ENCODE measurements around the gene ANKFN1. TPM values are rescaled to one million over a fixed set of nuclear protein-coding genes. Genes with fewer than 3 reads are reported as not detected.

The ANKFN1 gene
- total RNA-seq, 4 donors from 2014 or later = 0.16 to 0.27 TPM; not detected in 2

DNA sequence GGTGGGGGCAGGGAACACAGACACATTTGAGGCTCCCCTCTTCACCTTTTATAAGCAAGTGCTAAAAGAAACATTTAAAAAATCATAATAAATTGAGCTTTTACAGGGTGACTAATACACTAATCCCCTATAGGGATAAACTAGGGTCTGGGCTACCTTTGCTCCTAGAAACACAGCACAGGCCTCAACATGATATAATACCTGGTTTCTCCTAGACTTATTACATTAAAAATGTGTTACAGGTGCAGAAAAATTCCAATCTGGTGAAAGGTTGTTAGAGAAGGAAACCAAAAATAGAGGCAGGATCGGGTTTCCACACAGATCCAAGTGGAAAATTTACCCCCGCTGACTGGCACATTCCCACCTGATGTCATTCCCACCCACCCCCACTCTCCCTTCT, 315.6 kb downstream of the ANKFN1 start:
- H3K27ac ChIP-seq = no peak overlapping the region
- no peaks in the 10 kb centered on the region for H3K4me1 ChIP-seq
- H3K36me3 ChIP-seq = no peaks in the 10 kb centered on the region
- no peaks in the 10 kb centered on the region for H3K9me3 ChIP-seq
- no peak for TF ChIP-seq POLR2A (IDR thresholded peaks at IDR 0.05)
- TF ChIP-seq, protein P1, sequence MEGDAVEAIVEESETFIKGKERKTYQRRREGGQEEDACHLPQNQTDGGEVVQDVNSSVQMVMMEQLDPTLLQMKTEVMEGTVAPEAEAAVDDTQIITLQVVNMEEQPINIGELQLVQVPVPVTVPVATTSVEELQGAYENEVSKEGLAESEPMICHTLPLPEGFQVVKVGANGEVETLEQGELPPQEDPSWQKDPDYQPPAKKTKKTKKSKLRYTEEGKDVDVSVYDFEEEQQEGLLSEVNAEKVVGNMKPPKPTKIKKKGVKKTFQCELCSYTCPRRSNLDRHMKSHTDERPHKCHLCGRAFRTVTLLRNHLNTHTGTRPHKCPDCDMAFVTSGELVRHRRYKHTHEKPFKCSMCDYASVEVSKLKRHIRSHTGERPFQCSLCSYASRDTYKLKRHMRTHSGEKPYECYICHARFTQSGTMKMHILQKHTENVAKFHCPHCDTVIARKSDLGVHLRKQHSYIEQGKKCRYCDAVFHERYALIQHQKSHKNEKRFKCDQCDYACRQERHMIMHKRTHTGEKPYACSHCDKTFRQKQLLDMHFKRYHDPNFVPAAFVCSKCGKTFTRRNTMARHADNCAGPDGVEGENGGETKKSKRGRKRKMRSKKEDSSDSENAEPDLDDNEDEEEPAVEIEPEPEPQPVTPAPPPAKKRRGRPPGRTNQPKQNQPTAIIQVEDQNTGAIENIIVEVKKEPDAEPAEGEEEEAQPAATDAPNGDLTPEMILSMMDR (IDR thresholded peaks at IDR 0.05 in 4 of 5, conservative IDR thresholded peaks at IDR 0.05 in 1 of 5) = no peak
- intact Hi-C loops (cut with DNase I; ENCODE audit: low total_unique reads) = no loop called here
- in situ Hi-C loops (cut with MboI; ENCODE audit: low sequenced_read_pairs in 4 of 4) = no loop called here
- DNase-seq (no peak), ATAC-seq (no peak)
- H3K4me3 ChIP-seq = no peak overlapping the region
- no peaks in the 10 kb centered on the region for H3K27me3 ChIP-seq

DNA sequence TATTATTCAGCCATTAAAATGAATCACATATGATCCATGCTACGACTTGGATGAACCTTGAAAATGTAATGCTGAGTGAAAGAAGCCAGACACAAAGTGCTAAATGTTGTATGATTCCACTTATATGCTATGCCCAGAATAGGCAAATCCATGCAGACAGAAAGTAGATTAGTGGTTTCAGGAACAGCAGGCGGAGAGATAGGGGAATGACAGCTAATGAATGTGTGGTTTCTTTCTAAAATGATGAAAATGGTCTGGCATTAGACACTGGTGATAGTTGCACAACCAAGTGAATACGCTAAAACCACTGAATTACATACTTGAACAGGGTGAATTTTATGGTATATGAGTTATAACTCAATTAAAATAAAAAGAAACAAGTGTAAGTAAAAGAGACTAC, 318.4 kb downstream of the ANKFN1 start:
- in situ Hi-C loops (cut with MboI; ENCODE audit: low sequenced_read_pairs in 4 of 4) = no loop called here
- H3K36me3 ChIP-seq = no peaks in the 10 kb centered on the region
- no peak overlapping the region for H3K4me3 ChIP-seq
- no peaks in the 10 kb centered on the region for H3K9me3 ChIP-seq
- H3K27ac ChIP-seq = no peak overlapping the region
- no peak for ATAC-seq
- no peak for TF ChIP-seq POLR2A (IDR thresholded peaks at IDR 0.05)
- TF ChIP-seq, protein P1 (IDR thresholded peaks at IDR 0.05 in 4 of 5, conservative IDR thresholded peaks at IDR 0.05 in 1 of 5) = no peak
- DNase-seq = no peak
- no peaks in the 10 kb centered on the region for H3K27me3 ChIP-seq
- no peaks in the 10 kb centered on the region for H3K4me1 ChIP-seq
- intact Hi-C loops (cut with DNase I; ENCODE audit: low total_unique reads) = loop anchor here (10.0 kb wide), 1 partner anchor 627 kb away; no protein-coding TSS in a partner anchor

DNA sequence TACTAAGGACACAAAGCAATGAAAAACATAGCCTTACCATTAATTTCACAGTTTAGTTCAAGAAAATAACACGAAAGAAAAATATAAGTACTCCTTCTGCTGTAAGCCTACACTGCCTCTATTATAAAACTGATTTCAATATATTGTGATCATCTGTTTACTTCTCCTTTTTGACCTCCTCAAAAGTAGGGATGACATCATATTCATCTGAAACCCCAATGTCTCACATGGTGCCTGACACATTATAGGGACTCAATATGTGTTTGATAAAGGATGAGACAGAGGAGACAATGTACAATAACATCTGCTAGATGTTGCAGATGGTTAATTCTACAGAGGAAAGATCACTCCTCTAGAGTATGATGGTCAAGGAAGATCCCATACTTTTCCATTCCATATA, 321.8 kb downstream of the ANKFN1 start:
- ATAC-seq (no peak), DNase-seq (no peak)
- no peaks in the 10 kb centered on the region for H3K27me3 ChIP-seq
- H3K4me3 ChIP-seq = no peak overlapping the region
- no peaks in the 10 kb centered on the region for H3K9me3 ChIP-seq
- H3K36me3 ChIP-seq = no peaks in the 10 kb centered on the region
- in situ Hi-C loops (cut with MboI; ENCODE audit: low sequenced_read_pairs in 4 of 4) (no loop called here), intact Hi-C loops (cut with DNase I; ENCODE audit: low total_unique reads) (loop anchor here (10.0 kb wide), 1 partner anchor 630 kb away; no protein-coding TSS in a partner anchor)
- TF ChIP-seq, protein P1 (IDR thresholded peaks at IDR 0.05 in 4 of 5, conservative IDR thresholded peaks at IDR 0.05 in 1 of 5) = no peak
- TF ChIP-seq POLR2A (IDR thresholded peaks at IDR 0.05) = no peak
- H3K27ac ChIP-seq = no peak overlapping the region
- peaks cover 0 to 1% of the 10 kb centered on the region in 2 donors for H3K4me1 ChIP-seq

DNA sequence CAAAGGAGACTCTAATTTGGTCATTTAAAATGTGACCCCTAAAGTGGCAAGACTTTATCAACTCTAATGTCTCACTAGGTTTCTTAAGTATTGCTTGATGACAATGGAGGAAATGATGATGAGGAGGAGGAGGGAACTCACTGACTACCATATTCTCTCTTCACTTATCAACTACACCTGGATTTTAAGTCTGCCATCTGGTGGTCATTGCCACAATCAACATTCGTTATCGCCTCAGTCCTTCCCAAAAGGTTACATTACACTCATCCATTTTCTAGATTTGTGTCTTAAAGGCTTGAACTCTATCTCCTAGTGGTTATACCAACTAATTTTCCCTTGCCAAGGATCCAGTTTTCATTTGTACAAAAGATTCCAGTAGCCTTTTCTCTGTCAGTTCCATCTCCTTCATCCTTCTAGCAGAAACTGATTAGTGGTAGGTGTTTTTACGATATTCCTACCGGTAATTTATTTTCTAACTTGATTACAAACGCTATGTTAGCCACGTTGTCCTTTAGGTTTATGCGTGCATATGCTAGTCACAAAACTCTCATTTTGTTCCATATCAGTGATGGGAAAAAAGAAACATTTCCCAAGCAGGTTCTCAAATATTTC, 325.7 kb downstream of the ANKFN1 start:
- Histone ChIP-seq H3K4me1 (peaks cover 20 to 26% of the 10 kb centered on the region in 2 donors), H3K27me3 (no peaks in the 10 kb centered on the region), H3K9me3 (no peaks in the 10 kb centered on the region), H3K4me3 (no peak overlapping the region), H3K27ac (no peak overlapping the region), H3K36me3 (no peaks in the 10 kb centered on the region)
- in situ Hi-C loops (cut with MboI; ENCODE audit: low sequenced_read_pairs in 4 of 4) = no loop called here
- DNase-seq = no peak
- intact Hi-C loops (cut with DNase I; ENCODE audit: low total_unique reads) = loop anchor here (10.0 kb wide), 1 partner anchor 634 kb away; no protein-coding TSS in a partner anchor
- TF ChIP-seq, protein P1 (IDR thresholded peaks at IDR 0.05 in 4 of 5, conservative IDR thresholded peaks at IDR 0.05 in 1 of 5) = peak in 3 of 5 experiments; percentile 29 to 43 (median 36)
- TF ChIP-seq POLR2A (IDR thresholded peaks at IDR 0.05) = no peak
- no peak for ATAC-seq
